Left hindlimb (tissue), 1 donor: Measurements from ENCODE around the gene OR51B4.
"Not testable (repeated sequence)": the region's sequence is repeated elsewhere in the genome, so short reads cannot be mapped to it uniquely, and the experiment has no call there.

ENCODE experiments used
- DNase-seq: peaks from one replicate; pipeline ENCODE4 v3.0.0-alpha.2; 2018

Gene OR51B4

DNA sequence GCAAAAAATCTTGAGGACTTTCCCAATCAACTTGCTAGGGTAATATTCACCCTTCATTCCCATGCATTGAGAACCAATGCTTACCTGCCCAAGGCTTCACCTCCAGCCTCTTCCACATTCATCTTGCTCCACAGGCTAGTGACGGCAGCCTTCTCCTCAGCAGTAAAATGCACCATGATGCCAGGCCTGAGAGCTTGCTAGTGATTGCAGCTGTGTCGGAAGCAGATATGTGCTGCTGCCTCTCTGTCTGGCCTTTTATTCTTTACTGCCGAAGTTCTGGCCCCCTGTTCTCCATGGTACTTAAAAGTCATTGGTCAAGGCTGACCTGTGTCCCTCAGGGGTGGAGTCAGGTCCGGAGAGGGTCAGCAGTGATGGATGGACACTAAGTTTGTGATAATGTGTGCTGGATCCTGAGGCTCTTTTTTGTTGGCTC lies 32.0 kb downstream of the OR51B4 start, which contains the start of gene HBE1:
TSS of gene HBE1 (minus strand) at position 231 of the 433 bp plus-strand sequence. CDS start at position 176, 55 bp downstream.
- no peak for DNase-seq

DNA sequence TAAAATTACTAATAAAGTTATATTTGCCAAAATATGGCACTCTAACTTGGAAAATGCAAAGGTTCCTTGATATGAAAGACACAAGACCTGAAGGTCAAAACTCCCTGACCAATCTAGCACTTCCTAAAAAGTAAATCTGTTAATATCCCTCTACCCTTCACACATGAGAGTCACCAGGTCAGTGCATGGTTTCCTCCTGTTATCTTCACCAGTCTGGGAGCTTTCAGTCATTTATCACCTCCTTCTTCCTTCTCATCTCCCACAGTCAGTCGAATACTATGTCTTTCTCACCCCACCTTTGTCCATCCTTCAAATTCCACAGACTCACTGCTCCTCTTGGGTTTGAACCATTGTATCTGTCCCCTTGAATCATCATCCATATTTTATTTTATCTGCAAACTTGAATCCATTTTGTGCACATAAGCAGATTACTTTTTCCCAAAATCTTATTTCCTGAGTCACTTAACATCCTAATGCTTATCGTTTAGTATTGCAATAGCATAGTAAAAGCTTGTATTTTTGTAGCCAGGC lies 34.6 kb downstream of the OR51B4 start:
- no peak for DNase-seq

DNA sequence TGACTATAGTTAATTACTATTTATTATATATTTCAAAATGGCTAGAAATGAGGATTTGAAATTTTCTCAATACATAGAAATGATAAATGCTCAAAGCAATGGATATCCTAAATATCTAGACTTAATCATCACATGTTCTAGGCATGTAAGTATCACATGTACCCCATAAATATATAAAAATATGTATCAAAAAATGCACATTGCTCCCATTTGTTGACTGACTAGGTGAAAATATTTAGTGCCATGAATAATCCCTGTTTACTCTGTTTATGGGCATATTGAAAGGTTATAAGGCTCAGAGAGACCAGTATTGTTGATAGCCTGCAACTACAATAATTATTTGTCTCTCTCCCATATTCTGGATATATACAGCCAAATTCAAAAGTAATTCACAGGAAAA lies 35.1 kb downstream of the OR51B4 start:
- DNase-seq, result no peak

DNA sequence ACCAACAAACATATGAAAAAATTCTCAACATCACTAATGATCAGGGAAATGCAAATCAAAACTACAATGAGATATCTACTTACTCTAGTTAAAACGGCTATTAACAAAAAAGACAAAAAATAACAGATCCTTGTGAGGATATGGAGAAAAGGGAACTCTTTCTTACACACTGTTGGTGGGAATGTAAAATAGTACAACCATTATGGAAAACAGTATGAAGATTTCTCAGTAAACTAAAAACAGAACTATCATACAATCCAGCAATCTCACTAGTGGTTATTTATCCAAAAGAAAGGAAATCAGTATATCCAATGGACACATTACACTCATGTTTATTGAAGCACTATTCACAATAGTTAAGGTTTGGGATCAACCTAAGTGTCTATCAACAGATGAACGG lies 35.9 kb downstream of the OR51B4 start:
- DNase-seq, result no peak

DNA sequence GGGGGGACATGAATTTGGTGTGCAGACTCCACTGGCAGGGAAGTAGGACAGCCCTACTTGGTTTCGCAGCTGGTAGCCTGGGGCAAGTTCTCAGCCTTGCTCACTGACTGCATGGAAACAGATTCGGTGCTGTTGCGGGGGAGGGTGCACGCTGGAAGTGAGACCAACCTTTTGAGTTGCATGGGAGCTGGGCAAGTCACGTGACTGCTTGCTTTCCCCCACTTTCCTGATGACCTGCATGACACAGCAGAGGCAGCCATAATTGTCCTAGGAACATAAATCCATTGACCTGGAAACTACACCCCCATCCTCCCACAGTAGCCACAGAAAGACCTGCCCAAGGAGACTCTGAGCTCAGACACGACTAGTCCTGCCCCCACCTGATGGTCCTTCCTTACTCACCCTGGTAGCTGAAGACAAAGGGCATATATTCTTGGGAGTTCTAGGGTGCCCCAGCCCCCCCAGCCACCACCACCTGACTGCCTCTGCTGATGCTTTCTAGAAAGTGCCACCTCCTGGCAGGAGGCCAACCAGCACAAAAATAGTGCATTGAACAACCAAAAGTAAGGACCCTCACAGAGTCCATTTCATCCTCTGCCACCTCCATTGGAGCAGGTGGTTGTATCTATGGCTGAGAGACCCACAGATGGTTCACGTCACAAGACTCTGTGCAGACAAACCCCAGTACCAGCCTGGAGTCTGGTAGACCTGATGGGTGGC lies 43.0 kb downstream of the OR51B4 start:
- DNase-seq, result no peak

DNA sequence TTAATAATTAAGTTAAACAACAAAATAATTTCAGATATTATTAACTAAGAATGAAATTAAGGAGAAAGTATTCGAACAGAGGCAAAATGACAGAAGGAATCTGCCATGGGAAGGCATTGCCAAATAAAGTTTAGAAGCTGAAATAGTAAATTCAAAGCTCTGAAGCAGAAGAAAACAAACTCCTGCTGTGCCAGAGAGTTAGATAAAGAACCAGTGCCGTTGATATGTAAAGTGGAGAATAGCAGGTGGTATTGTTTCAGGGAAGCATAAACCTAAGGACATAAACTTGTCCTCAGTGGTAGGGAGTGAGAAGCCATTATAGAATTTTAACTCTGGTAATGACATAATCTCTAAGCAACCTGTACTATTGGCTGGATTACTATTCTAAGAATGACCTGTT lies 44.5 kb downstream of the OR51B4 start:
- no peak for DNase-seq

DNA sequence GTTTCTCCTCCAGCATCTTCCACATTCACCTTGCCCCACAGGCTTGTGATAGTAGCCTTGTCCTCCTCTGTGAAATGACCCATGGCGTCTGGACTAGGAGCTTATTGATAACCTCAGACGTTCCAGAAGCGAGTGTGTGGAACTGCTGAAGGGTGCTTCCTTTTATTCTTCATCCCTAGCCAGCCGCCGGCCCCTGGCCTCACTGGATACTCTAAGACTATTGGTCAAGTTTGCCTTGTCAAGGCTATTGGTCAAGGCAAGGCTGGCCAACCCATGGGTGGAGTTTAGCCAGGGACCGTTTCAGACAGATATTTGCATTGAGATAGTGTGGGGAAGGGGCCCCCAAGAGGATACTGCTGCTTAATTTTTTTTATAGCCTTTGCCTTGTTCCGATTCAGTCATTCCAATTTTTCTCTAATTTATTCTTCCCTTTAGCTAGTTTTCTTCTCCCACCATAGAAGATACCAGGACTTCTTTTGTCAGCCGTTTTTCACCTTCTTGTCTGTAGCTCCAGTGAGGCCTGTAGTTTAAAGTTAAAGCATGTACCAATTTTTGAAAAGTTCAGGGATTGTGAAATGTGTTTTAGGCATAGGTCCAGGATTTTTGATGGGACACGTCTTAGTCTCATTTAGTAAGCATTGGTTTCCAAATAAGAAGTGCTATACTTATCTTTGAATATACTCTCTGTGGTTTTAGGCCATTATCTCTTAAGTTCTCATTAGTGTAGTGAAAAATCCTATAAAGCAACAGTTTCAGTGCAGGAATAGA lies 46.9 kb downstream of the OR51B4 start, which contains the start of gene HBG2:
TSS of gene HBG2 (minus strand) at position 136 of the 768 bp plus-strand sequence. CDS start at position 83, 53 bp downstream.
- DNase-seq, result not testable (repeated sequence)

DNA sequence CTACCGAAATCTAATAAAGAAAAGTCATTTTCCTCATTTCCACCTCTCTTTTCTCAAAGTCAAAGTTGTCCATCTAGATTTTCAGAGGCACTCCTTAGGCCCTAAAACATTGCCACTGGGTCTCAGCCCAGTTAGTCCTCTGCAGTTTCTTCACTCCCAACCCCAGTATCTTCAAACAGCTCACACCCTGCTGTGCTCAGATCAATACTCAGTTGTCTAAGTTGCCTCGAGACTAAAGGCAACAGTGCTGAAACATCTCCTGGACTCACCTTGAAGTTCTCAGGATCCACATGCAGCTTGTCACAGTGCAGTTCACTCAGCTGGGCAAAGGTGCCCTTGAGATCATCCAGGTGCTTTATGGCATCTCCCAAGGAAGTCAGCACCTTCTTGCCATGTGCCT lies 47.7 kb downstream of the OR51B4 start:
- not testable (repeated sequence) for DNase-seq

DNA sequence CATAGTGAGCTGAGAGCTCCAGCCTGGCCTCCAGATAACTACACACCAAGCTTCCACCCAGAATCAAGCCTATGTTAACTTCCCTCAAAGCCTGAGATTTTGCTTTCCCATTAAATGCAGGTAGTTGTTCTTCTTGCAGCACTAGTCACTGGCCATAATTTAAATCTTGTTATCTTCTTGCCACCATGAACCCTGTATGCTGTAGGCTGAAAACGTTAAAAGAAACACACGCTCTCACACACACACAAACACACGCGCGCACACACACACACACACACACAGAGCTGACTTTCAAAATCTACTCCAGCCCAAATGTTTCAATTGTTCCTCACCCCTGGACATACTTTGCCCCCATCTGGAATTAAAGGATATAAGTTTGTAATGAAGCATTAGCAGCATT lies 48.3 kb downstream of the OR51B4 start:
- not testable (repeated sequence) for DNase-seq

DNA sequence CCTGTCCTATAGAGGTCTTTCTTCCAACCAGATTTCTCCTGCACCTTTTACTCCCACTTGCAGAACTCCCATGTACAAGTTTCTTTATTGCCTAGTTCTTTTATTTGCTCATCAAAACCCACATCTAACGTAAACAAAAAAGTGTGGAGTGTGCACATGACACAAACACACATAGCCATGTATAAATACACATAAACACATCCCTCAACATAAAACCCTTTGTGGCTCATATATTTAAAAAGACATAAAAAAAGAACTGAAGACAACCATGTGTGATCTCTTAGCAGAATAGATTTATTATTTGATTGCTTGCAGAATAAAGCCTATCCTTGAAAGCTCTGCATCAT lies 48.9 kb downstream of the OR51B4 start:
- DNase-seq, result no peak

DNA sequence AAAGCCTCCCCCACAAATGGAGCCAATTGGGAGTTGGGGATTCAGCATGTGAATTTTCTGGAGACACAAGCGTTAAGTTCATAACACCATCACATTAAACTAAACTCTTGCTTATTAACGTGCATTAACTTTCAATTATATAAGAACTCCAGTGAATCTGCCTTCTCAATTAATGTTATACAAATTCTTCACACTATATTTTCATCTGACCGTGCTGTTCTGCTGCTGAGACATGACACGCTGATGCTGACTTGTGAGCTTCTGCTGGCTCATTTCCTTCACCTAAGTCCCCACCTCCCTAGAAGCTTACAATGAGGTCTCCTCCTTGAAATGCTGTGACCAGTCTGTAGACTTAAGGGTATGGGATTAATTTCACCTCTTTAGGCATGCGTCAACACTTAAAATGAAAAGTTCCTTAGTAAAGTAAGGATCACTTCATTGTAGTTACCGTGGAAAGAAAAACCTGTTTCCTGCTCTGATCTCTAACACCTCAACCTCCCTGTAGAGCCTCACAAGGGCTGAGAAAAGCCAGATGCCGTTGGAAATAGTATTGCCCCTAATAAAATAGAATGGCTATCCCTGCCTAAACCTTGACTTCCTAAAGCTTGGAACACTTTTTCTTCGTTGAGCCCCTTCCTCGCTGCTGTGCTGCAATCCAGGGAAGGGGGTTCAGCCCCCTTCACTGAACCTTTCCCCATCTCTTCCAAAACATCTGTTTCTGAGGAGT lies 49.4 kb downstream of the OR51B4 start:
- no peak for DNase-seq

DNA sequence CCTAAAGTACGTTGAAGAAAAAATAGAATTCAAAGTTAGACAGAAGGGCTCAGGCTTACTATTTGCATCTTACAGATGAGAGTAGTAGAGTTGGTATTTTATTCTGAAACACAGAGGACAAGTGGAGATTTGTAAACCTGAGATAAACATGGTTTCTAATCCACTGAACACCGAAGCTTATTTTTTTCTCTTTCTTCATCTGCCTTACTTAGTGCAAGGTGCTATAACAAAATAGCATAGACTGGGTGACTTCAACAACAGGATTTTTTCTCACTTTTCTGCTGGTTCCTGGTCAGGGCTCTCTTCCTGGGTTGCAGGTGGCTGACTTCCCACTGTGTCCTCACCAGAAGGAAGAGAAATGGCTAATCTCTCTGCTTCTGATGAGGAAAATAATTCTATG lies 50.0 kb downstream of the OR51B4 start:
- no peak for DNase-seq
